GM06990 (cell line): ENCODE measurements around the gene CAMK1D.

Experiments used
- DNase-seq: peaks from one replicate; pipeline ENCODE4 v3.0.0-alpha.2; 2011; ENCODE audit not compliant: insufficient read length; ENCODE audit errors: extremely low read depth
- H3K27me3 ChIP-seq: replicated peaks from 2 replicates; pipeline ENCODE4 v1.6.0; 2011; ENCODE audit warnings: low read length; ENCODE audit not compliant: control insufficient read depth, insufficient read depth
- H3K36me3 ChIP-seq: 2 replicates; pipeline ENCODE4 v1.5.1; 2011; ENCODE audit warnings: low read length; ENCODE audit not compliant: control insufficient read depth, insufficient read depth
- H3K4me3 ChIP-seq: replicated peaks from 2 replicates; pipeline ENCODE4 v1.5.1; 2011; ENCODE audit warnings: low read depth, mild to moderate bottlenecking, control low read depth, low read length
- TF ChIP-seq, protein P1 (sequence below): IDR thresholded peaks from 2 replicates; pipeline ENCODE4 v1.5.1; 2011; ENCODE audit warnings: low read length, control low read depth, mild to moderate bottlenecking, inconsistent platforms; ENCODE audit not compliant: insufficient read depth, poor library complexity, severe bottlenecking

Gene CAMK1D

DNA sequence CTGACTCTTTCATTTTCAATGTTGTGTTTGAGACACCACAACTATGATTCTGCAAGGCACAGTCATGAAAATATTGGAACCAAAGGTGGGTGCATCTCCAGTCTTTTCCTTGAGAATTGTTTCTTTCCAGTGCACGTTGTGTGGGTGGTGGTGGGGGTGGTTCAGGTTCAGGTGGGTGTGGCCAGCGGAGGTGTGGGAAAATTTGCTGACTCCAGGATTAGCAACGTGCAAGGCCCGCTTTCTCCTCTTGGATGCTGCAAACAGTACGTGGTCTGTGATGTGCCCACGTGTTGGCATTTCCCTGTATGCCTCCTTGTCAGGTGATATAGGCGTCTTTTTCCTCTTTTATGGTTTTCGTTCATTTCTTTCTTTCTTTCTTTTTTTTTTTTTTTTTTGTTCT, 59.1 kb downstream of the CAMK1D start:
- Histone ChIP-seq H3K27me3 (no peaks in the 10 kb centered on the region), H3K4me3 (no peak overlapping the region), H3K36me3 (no peaks in the 10 kb centered on the region)
- TF ChIP-seq, protein P1, sequence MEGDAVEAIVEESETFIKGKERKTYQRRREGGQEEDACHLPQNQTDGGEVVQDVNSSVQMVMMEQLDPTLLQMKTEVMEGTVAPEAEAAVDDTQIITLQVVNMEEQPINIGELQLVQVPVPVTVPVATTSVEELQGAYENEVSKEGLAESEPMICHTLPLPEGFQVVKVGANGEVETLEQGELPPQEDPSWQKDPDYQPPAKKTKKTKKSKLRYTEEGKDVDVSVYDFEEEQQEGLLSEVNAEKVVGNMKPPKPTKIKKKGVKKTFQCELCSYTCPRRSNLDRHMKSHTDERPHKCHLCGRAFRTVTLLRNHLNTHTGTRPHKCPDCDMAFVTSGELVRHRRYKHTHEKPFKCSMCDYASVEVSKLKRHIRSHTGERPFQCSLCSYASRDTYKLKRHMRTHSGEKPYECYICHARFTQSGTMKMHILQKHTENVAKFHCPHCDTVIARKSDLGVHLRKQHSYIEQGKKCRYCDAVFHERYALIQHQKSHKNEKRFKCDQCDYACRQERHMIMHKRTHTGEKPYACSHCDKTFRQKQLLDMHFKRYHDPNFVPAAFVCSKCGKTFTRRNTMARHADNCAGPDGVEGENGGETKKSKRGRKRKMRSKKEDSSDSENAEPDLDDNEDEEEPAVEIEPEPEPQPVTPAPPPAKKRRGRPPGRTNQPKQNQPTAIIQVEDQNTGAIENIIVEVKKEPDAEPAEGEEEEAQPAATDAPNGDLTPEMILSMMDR = no peak
- DNase-seq = no peak

DNA sequence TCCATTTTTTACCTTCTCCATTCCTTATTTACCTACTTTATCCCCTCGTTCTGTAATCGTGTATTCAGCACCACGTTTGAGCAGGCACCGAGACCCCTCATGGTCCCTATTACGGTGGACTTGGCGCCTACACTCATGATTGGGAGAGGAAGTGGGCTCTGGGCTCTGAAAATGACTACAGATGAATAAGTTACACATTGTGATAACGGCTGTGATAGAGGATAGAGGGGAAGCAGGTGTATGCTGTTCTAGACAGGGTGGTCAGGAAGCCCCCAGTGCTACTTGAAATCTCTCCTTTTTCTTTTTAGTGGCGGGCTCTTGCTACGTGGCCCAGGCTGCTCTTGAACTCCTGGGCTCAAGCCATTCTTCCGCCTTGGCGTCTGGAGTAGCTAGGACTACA, 59.8 kb downstream of the CAMK1D start:
- no peaks in the 10 kb centered on the region for H3K36me3 ChIP-seq
- H3K4me3 ChIP-seq = no peak overlapping the region
- no peaks in the 10 kb centered on the region for H3K27me3 ChIP-seq
- TF ChIP-seq, protein P1 = no peak
- DNase-seq = no peak

DNA sequence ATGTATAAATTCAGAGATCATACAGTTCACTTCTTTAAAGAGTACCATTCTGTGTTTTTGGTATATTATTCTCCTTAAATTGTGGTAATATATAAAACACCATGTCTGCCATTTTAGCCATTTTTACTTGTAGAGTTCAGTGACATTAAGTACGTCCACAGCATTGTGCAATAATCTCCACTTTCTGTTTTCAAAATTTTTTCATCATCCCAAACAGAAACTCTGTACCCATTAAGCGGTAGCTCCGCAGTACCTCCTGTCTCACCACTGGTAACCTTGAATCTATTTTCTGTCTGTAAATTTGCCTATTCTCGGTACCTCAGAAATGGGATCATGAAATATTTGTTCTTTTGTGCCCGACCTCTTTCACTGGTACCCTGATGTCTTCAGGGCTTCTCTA, 60.3 kb downstream of the CAMK1D start:
- TF ChIP-seq, protein P1 = no peak
- H3K36me3 ChIP-seq = no peaks in the 10 kb centered on the region
- DNase-seq = no peak
- no peaks in the 10 kb centered on the region for H3K27me3 ChIP-seq
- no peak overlapping the region for H3K4me3 ChIP-seq

DNA sequence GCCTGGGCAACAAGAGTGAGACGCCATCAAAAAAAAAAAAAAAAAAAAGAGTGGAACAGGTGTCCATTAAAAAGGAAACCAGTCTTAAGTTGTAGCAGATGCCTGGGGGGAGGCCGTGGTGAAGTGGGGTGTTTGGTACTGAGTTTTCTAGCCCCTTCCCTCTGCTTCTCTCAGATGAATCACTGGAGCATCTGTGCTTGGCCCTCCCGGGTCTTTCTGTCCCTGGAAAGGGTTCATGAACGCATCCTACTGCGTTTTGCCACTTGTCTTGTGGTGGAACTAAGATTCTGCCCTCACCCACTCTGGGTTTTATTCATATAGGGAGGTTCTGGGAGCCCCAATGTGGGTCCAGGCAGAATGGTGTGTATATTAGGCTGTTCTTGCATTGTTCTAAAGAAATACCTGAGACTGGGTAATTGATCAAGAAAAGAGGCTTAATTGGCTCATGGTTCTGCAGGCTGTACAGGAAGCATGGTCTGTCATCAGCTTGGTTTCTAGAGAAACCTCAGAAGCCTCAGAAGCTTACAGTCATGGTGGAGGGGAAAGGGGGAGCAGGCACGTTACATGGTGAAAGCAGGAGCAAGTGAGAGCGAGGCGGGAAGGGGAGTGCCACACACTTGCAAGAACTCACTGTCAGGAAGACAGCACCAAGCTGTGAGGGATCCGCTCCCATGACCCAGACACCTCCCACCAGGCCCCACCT, 63.5 kb downstream of the CAMK1D start:
- Histone ChIP-seq H3K4me3 (no peak overlapping the region), H3K36me3 (no peaks in the 10 kb centered on the region), H3K27me3 (no peaks in the 10 kb centered on the region)
- TF ChIP-seq, protein P1 = no peak
- DNase-seq = no peak

DNA sequence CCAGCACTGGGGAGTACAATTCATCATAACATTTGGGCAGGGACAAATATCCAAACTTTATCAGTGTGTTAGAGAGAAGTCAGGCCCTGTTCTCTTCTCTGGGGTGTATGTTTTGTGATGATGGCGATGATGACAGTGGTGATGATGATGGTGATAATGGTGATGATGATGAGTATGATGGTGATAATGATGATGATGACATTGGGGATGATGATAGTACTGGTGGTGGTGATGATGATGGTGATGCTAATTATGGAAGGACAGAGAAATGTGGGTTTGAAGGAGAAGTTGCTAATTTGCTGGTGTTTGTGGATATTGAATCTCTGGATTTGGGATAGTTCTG, 64.0 kb downstream of the CAMK1D start:
- TF ChIP-seq, protein P1 = no peak
- H3K36me3 ChIP-seq = no peaks in the 10 kb centered on the region
- H3K27me3 ChIP-seq = no peaks in the 10 kb centered on the region
- DNase-seq = no peak
- no peak overlapping the region for H3K4me3 ChIP-seq
